OCI-LY1 (cell line): ENCODE data around the gene POGLUT2.

Source experiments
- H2AFZ ChIP-seq: fragments of 200-600 bp; sonication (generic), shearing (Covaris generic); 2 replicates; pipeline ENCODE4 v1.6.0; 2014; ENCODE audit warnings: antibody characterized with exemption, mild to moderate bottlenecking, low read length
- H3F3A ChIP-seq: fragments of 200-600 bp; sonication (generic), shearing (Covaris generic); 2 replicates; pipeline ENCODE4 v1.6.0; 2014; ENCODE audit warnings: mild to moderate bottlenecking, antibody characterized with exemption, low read length, moderate library complexity; ENCODE audit not compliant: insufficient read depth
- H3K27ac ChIP-seq: fragments of 200-600 bp; sonication (generic); 2 replicates; pipeline ENCODE4 v1.5.1; 2014; ENCODE audit warnings: low read length, mixed run types, mild to moderate bottlenecking, low read depth; ENCODE audit not compliant: poor library complexity, severe bottlenecking
- H3K27me3 ChIP-seq: fragments of 200-600 bp; sonication (generic); 2 replicates; pipeline ENCODE4 v1.6.0; 2014; ENCODE audit warnings: antibody characterized with exemption, mild to moderate bottlenecking, low read length, moderate library complexity; ENCODE audit not compliant: insufficient read depth
- H3K36me3 ChIP-seq: fragments of 200-600 bp; sonication (generic); 2 replicates; pipeline ENCODE4 v1.6.1; 2014; ENCODE audit warnings: mild to moderate bottlenecking, antibody characterized with exemption, low read length, moderate library complexity, mixed read lengths; ENCODE audit not compliant: insufficient read depth
- H3K4me1 ChIP-seq: fragments of 200-600 bp; sonication (generic); 2 replicates; pipeline ENCODE4 v1.5.1; 2014; ENCODE audit warnings: mild to moderate bottlenecking, low read length, moderate library complexity; ENCODE audit not compliant: insufficient read depth, severe bottlenecking
- H3K4me2 ChIP-seq: fragments of 200-600 bp; sonication (generic), shearing (Covaris generic); 2 replicates; pipeline ENCODE4 v1.6.1; 2014; ENCODE audit warnings: low read length
- H3K4me3 ChIP-seq: fragments of 200-600 bp; sonication (generic); 2 replicates; pipeline ENCODE4 v1.5.1; 2014; ENCODE audit warnings: low read length, low read depth, mild to moderate bottlenecking, mixed read lengths; ENCODE audit not compliant: poor library complexity, severe bottlenecking
- H3K79me2 ChIP-seq: fragments of 200-600 bp; shearing (Covaris generic); 2 replicates; pipeline ENCODE4 v1.6.1; 2016; ENCODE audit warnings: mixed run types, low read length, mixed read lengths; ENCODE audit not compliant: insufficient read depth
- H3K9ac ChIP-seq: fragments of 200-600 bp; sonication (generic), shearing (Covaris generic); 2 replicates; pipeline ENCODE4 v1.6.1; 2014; ENCODE audit warnings: mild to moderate bottlenecking, low read length, mixed read lengths
- H3K9me2 ChIP-seq: fragments of 200-600 bp; sonication (generic), shearing (Covaris generic); 2 replicates; pipeline ENCODE4 v1.6.1; 2014; ENCODE audit warnings: low read depth, mild to moderate bottlenecking, low read length, mixed read lengths
- H3K9me3 ChIP-seq: fragments of 200-600 bp; shearing (Covaris generic); 2 replicates; pipeline ENCODE4 v1.6.1; 2014; ENCODE audit warnings: low read length, mixed read lengths
- H4K20me1 ChIP-seq: fragments of 200-600 bp; sonication (generic), shearing (Covaris generic); 2 replicates; pipeline ENCODE4 v1.6.0; 2016; ENCODE audit warnings: mild to moderate bottlenecking, low read length; ENCODE audit not compliant: insufficient read depth
- EZH2 ChIP-seq: fragments of 200-600 bp; sonication (generic), shearing (Covaris generic); IDR thresholded peaks from 2 replicates; pipeline ENCODE4 v1.8.0; 2017; ENCODE audit warnings: borderline replicate concordance, mixed run types, mild to moderate bottlenecking, antibody characterized with exemption, low read length, moderate library complexity, mixed read lengths
- TF ChIP-seq, protein P1 (sequence below): fragments of 200-600 bp; sonication (generic), shearing (Covaris generic); IDR thresholded peaks from 2 replicates; pipeline ENCODE4 v1.5.1; 2017; ENCODE audit warnings: mild to moderate bottlenecking, antibody characterized with exemption, low read length, moderate library complexity, mixed read lengths

Gene POGLUT2

DNA sequence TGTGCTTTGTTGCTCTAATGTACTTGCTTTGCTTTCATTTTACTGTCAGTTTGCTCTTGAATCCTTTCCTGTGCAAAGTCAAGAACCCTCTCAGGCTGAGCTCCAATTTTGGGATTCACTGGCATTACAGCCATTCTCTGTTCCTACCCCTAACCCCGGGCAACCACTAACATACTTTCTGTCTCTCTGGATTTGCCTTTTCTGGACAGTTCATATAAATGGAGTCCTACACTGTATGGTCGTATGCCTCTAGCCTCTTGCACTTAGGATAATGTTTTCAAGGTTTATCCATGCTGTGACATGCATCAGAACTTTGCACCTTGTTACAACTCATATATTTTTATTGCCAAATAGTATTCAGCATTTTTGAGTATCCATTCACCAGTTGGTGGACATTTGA lies 22.5 kb downstream of the POGLUT2 start:
- H3K79me2 ChIP-seq = no peaks in the 10 kb centered on the region
- no peaks in the 10 kb centered on the region for H3F3A ChIP-seq
- H4K20me1 ChIP-seq = no peaks in the 10 kb centered on the region
- no peak for TF ChIP-seq EZH2
- TF ChIP-seq, protein P1, sequence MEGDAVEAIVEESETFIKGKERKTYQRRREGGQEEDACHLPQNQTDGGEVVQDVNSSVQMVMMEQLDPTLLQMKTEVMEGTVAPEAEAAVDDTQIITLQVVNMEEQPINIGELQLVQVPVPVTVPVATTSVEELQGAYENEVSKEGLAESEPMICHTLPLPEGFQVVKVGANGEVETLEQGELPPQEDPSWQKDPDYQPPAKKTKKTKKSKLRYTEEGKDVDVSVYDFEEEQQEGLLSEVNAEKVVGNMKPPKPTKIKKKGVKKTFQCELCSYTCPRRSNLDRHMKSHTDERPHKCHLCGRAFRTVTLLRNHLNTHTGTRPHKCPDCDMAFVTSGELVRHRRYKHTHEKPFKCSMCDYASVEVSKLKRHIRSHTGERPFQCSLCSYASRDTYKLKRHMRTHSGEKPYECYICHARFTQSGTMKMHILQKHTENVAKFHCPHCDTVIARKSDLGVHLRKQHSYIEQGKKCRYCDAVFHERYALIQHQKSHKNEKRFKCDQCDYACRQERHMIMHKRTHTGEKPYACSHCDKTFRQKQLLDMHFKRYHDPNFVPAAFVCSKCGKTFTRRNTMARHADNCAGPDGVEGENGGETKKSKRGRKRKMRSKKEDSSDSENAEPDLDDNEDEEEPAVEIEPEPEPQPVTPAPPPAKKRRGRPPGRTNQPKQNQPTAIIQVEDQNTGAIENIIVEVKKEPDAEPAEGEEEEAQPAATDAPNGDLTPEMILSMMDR = no peak
- H3K4me2 ChIP-seq = no peak overlapping the region
- H3K27me3 ChIP-seq = no peaks in the 10 kb centered on the region
- H3K27ac ChIP-seq = no peak overlapping the region
- H3K4me1 ChIP-seq = peaks cover 22% of the 10 kb centered on the region
- H3K4me3 ChIP-seq = no peak overlapping the region
- H3K9ac ChIP-seq = no peak overlapping the region
- H2AFZ ChIP-seq = no peak overlapping the region
- H3K36me3 ChIP-seq = no peaks in the 10 kb centered on the region
- no peaks in the 10 kb centered on the region for H3K9me2 ChIP-seq
- H3K9me3 ChIP-seq = no peaks in the 10 kb centered on the region

DNA sequence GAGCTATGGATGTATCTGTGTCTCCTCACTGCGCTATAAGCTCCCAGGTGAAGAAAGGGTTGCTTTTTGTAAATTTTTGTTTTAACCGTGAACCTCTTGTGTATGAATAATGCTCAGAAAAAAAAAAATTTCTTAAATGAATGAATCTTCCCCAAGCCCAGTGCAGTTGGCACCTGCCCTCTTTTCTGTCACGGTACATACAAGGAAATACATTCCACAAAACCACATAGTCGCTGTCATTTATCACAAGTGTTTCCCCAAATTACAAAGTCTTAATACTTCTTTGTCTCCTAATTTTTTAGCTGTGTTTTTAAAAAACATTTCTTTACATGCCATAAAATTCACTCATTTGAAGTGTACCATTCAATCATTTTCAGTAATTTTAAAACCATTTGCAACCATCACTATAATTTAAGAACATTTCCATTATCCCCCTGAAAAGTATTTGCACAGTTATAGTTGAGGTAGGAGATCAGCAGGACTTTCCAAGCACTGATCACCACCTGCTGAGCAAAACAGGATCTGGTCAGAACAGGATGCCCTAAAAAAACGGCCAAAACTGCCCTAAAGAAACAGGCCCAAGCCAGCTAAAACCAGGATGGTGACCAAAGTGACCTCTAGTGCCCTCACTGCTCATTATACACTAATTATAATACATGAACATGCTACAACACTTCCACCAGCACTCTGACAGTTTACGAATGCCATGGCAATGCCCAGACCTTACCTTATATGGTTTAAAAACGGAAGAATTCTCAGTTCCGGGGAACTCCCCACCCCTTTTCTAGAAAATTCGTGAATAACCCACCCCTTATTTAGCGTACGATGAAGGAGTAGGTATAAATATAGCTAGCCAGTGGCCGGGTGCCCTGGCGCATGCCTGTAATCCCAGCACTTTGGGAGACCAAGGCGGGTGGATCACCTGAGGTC lies 23.9 kb downstream of the POGLUT2 start:
- TF ChIP-seq, protein P1 = no peak
- no peak for TF ChIP-seq EZH2
- Histone ChIP-seq H3K9ac (no peak overlapping the region), H2AFZ (peak overlapping the region; percentile 73)

DNA sequence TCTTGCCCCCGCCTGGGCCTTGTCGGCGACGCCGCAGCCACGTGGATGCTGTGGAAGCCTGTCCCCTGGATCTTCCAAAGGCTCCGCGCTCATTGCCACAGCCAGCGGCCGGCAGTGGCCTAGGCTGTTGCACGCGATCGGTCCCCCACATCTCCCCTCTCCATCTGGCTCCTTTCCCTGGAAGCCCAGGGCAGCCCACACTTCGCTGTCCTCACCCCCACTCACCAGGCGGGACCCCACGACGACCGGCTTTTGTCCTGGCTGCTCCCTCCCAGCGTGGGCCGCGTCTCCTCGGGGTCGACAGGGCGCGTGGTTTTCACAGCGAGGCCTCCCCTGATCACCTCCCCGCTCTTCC lies 24.6 kb downstream of the POGLUT2 start:
- Histone ChIP-seq H3K36me3 (peaks cover 4% of the 10 kb centered on the region; the same call in 1 of the 2 replicates), H3K27me3 (no peaks in the 10 kb centered on the region), H3K4me2 (peak overlapping the region; percentile 83), H3K9me2 (no peaks in the 10 kb centered on the region), H3K27ac (peak overlapping the region; percentile 29), H2AFZ (no peak overlapping the region), H3K9me3 (no peaks in the 10 kb centered on the region), H4K20me1 (no peaks in the 10 kb centered on the region), H3K79me2 (peaks cover 5% of the 10 kb centered on the region; the same call in 1 of the 2 replicates), H3K4me1 (peaks cover 38% of the 10 kb centered on the region), H3K9ac (peak overlapping the region; percentile 86; the same call in 1 of the 2 replicates), H3F3A (no peaks in the 10 kb centered on the region), H3K4me3 (peak overlapping the region; percentile 81)
- TF ChIP-seq, protein P1 = no peak
- TF ChIP-seq EZH2 = no peak

More for the DNA sequence above, 23.9 kb downstream of the POGLUT2 start:
- no peaks in the 10 kb centered on the region for H3K9me2 ChIP-seq
- H4K20me1 ChIP-seq = no peaks in the 10 kb centered on the region
- no peak overlapping the region for H3K4me2 ChIP-seq
- H3K36me3 ChIP-seq = peaks cover under 1% of the 10 kb centered on the region; the same call in 1 of the 2 replicates
- no peak overlapping the region for H3K27ac ChIP-seq
- no peaks in the 10 kb centered on the region for H3K9me3 ChIP-seq
- H3K27me3 ChIP-seq = no peaks in the 10 kb centered on the region
- peaks cover 5% of the 10 kb centered on the region; the same call in 1 of the 2 replicates for H3K79me2 ChIP-seq
- peaks cover 37% of the 10 kb centered on the region for H3K4me1 ChIP-seq
- no peak overlapping the region for H3K4me3 ChIP-seq
- H3F3A ChIP-seq = no peaks in the 10 kb centered on the region
